GM18502 (cell line): Measurements from ENCODE around the gene PHKA1.
A peak's percentile ranks its signal among the peaks of the same experiment; 100 is the strongest.
"Not testable (repeated sequence)": the region's sequence is repeated elsewhere in the genome, so short reads cannot be mapped to it uniquely, and the experiment has no call there.

Experiments used
- ATAC-seq: cut with Tn5 transposase; IDR thresholded peaks from one replicate; pipeline ENCODE4 v1.9.1; 2021; ENCODE audit warnings: mild to moderate bottlenecking; ENCODE audit not compliant: unreplicated experiment, poor library complexity

The PHKA1 gene

DNA sequence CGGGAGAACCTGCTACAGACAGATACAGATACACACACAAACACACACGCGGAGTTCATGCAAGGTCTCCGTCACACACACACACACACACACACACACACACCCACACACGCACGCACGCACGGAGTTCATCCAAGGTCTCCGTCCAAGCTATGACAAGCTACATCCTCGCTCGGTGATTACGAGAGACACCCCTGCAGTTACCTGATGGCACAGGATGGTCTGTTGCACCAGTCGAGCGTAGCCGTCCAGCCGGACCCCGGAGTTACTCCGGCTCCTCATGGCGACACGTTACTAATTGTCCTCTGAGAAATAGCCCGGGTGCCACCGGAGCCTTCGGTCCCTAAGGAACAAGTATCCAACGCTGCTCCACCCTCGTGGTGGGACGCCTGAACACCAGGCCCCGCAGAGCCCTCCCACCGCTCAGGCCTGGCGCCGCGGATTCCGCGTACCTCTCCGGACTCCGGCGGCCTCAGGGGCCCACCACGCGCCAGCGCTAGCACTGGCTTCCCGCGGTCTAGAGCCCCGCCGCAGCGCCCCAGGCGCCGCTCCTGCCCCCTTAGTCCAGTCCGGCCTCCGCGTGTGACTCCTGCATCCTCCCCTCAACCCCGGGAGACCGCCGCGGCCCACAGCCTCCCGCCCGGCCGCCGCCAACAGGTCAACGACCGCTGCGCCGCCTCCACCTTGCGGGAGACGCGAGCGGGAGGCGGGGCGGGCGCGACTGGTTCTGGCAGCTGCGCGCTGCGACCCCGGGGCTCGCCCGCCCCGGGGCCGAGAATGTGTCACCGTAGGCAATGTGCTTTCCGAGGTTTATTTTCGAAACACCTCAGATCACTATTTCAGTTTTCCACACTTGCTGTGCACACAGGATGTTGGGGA lies at the start of gene PHKA1:
PHKA1 (minus strand) TSS at position 708 of the 879 bp plus-strand sequence; CDS start at position 282, 426 bp downstream.
- ATAC-seq = peak; percentile 75

DNA sequence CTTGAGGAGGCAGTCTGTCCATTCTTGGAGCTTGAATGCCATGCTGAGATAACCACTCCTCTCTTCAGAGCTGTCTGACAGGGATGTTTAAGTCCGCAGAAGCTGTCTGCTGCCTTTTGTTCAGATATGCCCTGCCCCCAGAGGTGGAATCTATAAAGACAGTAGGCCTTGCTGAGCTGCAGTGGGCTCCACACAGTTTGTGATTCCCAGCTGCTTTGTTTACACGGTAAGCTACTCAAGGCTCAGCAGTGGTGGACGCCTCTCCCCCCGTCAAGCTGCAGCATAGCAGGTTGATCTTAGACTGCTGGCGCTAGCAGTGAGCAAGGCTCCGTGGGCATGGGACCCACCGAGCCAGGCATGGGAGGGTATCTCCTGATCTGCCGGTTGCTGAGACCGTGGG lies 46.3 kb upstream of the PHKA1 start:
- ATAC-seq = not testable (repeated sequence)

DNA sequence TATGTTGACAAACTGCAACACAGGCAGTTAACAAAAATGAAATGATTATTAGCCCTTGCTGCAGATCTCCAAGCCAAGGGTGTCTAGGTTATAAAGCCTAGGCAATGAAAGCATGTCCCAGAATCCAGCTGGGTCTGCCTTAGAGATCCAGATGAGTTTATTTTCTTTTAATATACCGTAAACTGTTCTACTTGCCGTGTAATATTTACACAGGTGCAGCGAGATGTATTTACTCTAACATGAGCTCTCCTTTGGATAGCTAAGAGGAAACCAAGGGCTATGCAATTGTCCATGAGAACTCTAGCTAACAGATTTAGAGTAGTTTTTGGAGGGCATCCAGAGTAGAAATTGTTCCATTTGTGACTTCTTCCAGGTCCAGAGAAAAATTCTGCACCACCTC lies 34.4 kb upstream of the PHKA1 start:
- not testable (repeated sequence) for ATAC-seq

DNA sequence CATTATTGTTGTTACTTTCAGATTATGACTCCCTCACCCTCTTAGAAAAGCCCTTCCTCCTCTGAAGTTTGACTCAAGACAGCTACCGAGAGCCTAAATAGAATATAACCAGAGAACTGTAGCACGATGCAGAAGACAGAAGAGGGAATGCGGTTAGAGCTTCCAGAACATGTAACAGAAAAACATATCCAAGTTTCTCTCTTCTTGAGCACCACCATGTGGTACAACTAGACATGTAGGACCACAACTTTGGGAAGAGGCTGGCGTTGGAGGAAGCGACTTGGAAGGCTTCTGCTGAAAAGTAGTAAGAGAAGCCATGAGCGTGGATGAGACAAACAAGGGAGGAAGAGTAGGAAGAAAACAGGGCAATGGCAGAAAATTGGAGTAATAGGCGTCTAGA lies 31.4 kb upstream of the PHKA1 start:
- ATAC-seq = not testable (repeated sequence)

DNA sequence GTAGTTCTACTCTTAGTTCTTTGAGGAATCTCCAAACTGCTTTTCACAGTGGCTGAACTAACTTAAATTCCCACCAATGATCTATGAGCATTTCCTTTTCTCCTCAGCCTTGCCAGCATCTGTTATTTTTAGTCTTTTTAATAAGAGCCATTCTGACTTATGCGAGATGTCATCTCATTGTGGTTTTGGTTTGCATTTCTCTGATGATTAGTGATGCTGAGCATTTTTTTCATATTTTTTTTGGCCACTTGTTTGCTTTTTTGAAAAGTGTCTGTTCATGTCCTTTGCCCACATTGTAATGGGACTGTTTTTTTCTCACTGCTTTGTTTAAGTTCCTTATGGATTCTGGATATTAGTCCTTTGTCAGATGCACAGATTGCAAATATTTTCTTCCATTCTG lies 21.5 kb upstream of the PHKA1 start:
- ATAC-seq = no peak

DNA sequence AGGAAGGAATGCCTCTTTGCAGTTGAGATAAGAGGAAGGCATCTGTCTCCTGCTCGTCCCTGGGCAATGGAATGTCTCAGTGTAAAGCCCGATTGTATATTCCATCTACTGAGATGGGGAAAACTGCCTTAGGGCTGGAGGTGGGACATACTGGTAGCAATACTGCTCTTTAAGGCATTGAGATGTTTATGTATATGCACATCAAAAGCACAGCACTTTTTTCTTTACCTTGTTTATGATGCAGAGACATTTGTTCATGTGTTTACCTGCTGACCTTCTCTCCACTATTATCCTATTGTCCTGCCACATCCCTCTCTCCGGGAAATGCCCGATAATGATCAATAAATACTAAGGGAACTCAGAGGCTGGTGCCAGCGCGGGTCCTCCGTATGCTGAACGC lies 19.5 kb upstream of the PHKA1 start:
- not testable (repeated sequence) for ATAC-seq

DNA sequence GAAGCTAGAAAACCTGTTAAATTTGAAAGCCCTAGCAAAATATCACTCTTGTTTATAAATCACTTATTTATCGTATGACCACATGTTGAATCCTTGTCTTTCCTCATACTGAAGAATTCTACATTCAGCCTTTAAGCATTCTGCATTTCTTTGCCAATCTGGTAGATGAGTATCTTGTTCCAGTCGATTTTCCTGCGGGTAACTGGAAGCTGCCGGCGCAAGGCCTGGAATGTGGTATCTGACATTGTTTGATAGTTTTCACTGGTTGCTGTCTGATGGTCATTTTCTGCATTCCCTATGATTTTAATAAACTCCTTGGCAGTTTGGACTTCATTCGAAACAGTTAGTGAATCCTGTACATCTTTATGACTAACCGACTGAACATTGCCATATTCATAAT lies 13.7 kb upstream of the PHKA1 start:
- no peak for ATAC-seq

DNA sequence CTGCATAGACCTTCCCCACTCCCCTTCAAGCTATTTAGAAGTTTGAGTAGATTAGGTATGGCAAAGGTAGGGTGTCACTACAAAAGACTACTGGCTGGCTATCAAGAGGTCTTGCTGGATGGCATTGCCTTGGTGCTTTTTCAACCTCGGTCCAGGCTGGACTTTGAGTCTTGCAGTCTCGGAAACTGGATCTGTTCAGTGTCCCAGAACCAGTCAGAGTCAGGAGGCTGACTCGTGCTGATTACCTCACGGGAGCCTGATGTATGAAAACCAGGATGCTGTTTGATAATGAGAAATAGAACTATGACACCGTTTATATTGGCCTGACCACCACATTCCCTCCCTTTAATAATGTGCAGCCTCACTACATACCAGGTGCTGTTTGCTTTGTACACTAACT lies 2.7 kb upstream of the PHKA1 start:
- ATAC-seq = no peak

DNA sequence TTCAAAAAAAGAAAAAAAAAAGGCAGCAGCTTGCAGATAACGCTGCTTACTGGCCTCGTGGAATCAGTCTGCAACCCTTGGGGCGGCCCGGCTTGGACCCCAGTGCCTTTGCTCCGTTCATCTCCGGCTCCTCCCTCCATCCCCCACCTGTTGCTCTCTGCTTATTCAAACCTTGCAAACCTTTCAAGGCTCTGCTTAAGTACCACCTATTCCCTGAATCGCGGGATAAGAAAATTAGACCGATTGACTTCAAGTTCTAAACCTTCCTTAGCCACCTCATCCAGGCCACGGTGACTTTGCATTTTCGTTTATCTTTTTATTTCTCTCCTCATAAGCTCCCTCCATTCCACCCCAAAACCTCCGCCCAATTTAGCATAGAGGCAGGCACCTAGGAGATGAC lies 1.4 kb upstream of the PHKA1 start:
- ATAC-seq = no peak

DNA sequence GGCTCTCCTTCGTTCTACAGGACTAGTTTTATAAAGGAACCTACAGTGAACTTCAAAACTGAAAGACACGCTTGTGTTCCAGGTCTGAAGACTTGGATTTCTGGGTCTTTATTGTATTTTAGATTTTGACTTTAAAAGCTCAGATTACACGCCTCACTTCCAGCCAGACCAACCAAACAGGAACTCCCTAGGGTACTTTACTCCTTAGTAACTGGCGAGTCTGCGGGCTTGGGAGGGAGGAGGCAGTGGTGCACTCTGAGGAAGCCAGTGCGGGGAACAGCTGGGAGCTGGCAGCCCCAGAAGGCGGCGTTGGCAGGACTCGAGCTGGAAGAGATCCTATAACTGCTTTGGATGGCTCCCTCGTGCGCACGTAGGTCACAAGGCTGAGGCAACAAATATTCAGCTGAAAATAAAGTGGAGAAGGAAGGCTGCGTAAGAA lies 391 bp upstream of the PHKA1 start:
- peak; percentile 30 for ATAC-seq

DNA sequence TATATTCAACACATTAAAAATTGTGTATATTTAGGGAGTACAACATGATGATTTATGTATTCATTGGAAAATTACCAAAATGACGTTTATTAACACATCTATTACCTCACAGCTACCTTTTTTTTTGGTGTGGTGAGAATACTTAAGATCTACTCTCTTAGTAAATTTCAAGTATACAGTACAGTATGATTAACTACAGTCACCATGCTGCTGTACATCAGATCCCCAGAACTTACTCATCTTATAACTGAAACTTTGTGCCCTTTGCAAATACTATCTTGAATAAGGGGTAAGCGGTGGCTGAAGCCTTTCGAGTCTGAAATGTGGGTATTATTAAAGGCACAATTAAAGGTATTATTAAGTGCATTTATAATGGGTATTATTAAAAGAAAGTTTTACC lies 976 bp downstream of the PHKA1 start:
- ATAC-seq = no peak

DNA sequence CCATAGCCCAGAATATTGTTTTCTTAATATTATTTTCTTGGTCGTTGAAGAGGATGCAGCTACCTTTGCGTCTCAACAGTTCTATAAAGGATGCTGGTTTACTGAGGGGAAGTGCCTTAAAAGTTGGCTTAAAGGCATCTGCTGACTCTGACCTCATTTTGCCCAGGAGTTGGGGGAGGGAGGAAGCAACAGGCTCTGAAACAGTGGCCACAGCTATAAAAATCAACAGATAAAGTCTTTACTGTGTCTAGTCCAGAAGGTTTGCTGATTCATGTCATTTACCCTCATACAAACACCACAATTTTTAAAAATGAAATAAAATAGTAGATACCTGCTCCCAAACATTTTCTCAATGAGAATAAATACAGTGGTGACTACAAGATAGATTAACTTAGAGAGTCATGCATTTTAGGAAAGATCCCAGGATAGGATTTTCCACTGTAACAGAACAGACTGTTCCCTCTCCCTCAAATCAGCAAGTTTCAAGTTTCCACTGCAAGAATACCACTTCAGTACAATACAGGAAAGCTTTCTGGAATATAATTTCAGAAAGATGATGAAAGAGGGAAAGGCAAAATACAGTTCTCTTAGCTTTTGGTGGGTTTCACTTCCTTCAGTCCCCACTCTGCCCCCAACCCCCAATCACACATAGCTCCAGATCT lies 1.9 kb downstream of the PHKA1 start:
- no peak for ATAC-seq

DNA sequence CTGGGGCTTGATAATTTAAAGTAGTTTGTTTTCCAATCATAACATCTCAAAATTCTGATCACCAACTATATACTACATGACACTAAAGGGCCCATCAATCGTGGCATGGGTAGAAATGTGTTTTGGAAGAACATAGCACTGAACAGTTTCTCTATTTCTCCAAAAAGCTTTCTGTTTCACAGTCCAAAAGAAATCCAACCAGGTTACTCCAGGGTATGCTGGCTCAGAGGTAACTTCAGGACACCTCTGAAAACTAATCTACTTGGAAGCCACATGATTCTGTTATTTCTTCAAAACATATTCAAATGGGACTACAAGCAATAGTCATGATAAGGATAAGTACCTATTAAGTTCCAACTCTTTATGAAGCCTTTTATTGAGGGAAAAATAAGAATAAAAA lies 8.3 kb downstream of the PHKA1 start:
- ATAC-seq = no peak

DNA sequence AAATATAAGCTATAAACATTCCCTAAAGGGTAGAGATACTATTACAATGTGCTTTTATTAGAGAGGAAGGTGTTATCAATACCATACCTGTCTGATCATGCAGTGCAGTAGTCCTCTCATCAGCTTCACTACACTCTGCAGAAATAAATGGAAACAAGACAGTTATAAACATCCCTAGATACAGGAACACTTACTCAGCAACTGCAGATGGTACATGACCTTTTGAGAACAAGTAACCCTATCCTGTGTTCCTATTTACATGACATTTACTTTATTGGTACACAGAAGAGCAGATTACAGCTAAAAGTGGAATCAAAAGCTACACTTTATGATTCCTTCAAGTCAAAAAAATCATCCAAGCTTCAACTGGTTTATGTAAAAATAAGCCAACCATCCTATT lies 9.0 kb downstream of the PHKA1 start:
- ATAC-seq = no peak

DNA sequence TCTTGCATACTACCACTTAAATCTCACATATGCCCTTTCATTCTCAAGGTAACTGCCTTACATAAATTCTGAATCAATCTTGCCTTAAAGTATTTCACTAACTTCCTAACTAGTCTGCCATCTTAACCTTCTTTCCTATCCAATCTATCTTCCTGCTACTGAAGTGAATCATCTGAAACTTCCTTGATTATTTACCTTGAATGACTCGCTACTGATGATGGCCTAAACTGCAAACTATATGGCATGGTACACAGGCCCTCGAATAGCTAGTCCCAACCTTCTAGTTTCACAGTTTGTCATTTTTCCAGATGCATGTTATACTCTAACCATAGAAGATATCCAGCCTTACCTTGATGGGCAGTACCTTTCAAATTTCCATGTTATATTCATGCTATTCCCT lies 19.9 kb downstream of the PHKA1 start:
- no peak for ATAC-seq

DNA sequence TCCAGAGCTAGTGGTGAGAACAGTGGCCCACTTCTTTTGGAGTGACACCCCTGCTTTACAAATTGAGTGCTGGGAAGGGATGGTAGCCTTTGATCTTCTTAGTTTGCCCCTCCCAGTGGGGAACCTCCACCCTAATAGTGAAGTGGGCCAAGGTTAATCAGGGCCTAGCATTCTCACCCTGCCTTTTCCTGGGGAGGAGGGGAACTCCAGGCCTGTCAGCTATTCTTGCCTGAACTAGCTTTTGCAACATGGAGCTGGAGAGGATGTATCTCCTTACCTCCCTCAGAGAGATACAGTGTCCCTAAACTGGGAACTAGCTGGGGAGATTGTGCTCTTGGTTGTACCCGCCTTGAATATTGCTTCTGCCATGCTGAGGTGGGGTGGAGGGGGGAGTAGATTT lies 20.6 kb downstream of the PHKA1 start:
- ATAC-seq = no peak

DNA sequence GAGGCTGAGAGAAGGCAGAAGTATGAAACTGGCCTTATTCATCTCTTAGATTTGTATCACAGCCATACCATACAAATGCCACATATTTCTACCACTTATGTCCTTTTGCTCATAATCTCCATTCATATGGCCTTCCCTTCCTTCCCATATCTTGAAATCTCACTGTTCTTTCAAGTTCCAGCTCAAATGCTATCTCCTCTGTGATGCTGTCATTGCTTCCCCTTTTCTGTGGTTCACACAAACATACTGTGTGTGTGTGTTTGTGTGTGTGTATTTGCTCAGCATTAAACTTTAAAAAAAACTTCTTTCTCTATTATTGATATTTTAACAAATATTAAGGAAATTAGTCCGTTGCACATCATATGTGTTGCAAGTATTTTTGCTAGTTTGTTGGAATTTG lies 26.7 kb downstream of the PHKA1 start:
- ATAC-seq = no peak

DNA sequence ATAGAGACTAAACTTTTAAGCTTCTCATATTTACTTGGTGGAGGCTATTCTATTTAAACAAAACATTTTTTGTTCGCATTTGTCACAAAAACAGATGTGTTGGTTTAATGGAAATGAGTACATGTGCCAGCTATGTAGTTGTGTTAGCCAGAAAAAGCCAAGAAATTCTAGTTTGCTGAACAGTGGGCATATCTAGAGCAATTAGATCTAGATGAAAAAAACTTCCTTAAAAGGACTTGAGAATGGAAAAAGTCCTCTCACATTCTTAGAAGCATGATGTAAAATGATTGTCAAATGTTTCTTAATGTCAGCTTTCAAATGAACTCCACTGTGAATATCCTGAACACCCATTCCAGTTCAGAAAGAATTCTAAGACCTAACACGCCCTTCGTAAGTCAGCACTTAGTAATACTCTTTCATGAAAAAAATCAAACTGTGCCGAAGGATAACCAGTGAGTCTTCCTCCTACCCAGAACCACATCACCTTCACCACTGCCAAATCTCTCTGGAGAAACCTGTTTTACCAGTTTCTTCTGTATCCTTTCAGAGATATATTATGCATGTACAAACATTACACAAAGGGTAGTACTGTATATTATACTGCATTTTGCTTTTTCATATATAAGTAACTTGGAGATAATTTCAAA lies 28.2 kb downstream of the PHKA1 start:
- ATAC-seq = no peak

DNA sequence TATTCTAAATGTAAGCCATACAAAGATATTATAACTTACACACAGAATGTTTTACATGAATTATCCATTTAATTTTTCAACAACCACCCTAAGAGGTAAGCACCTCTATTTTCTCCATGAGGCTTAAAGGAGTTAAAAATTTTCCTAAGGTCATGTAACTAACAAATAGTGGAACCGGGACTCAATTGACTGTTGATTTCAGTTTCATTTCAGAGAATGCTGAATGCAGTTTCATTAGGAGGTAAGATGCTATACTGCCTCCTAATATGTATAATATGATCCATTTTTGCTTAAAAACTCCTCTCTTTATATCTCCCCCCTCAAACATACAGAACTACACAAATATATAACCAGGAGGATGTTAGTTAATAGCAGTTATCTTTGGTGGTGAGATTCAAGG lies 29.1 kb downstream of the PHKA1 start:
- peak; percentile 64 for ATAC-seq

DNA sequence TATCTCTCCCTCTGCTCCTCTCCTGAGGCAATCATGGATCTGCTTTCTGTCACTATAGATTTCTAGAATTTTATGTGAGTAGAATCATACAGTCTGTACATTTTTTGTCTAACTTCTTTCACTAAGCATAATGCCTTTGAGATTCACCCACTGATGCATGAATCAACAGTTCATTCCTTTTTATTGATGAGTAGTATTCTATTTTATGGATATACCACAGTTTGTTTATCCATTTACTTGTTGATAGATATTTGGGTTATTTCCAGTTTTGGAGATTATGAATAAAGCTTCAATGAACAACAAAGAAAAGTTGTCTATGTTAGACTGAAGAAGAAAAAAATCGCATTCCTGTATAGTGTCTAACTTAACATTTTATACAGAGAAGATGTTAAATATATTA lies 30.5 kb downstream of the PHKA1 start:
- no peak for ATAC-seq

DNA sequence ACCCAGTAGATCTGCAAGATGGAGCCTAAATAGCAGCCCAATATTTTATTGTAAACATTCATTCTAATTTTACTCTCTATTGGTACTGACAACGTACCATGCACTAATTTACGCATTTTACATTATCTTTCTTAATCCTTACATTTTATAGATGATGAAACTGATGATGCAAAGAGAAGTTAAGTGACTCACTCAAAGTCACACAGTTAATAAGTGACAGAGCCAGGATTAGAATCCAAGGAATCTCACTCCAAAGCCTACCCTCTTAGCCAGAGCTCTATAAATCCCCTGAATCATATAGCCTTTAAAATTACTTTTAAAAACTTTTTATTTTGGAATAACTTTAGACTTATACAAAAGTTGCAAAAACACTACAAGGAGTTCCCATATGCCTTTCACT lies 37.6 kb downstream of the PHKA1 start:
- no peak for ATAC-seq
